Left lung (tissue), 14 donors: ENCODE measurements around the gene OR1N1. TPM values are rescaled to one million over a fixed set of nuclear protein-coding genes. Genes with fewer than 3 reads are reported as not detected.

Experiments used
- ATAC-seq: fragments of 200-7000 bp; cut with Tn5 transposase; one replicate; pipeline ENCODE4 v1.9.1; 2020; ENCODE audit warnings: moderate library complexity
- DNase-seq, 4 donors: peaks; one replicate each; pipeline ENCODE4 v3.0.0-alpha.2; 2013 to 2020
- H3K27ac ChIP-seq, 2 donors: fragments of 200-600 bp; sonication (generic) in 1 of 2; one replicate each; pipeline versions ENCODE4 v1.5.0 to v1.8.0; 2020 to 2021
- H3K27me3 ChIP-seq, 2 donors: fragments of 200-600 bp; sonication (generic) in 1 of 2; one replicate each; pipeline versions ENCODE4 v1.5.0 to v1.8.0; 2020 to 2021
- H3K36me3 ChIP-seq, 2 donors: fragments of 200-600 bp; sonication (generic) in 1 of 2; one replicate each; pipeline versions ENCODE4 v1.5.0 to v1.8.0; 2020 to 2021
- H3K4me1 ChIP-seq, 2 donors: fragments of 200-600 bp; one replicate each; pipeline ENCODE4 v1.8.0; 2021
- H3K4me3 ChIP-seq, 2 donors: fragments of 200-600 bp; sonication (generic) in 1 of 2; one replicate each; pipeline versions ENCODE4 v1.5.0 to v1.8.0; 2020 to 2021; ENCODE audit warnings: mild to moderate bottlenecking in 1 of 2
- H3K9me3 ChIP-seq, 2 donors: fragments of 200-600 bp; sonication (generic) in 1 of 2; one replicate each; pipeline versions ENCODE4 v1.5.0 to v1.8.0; 2020 to 2021
- CTCF ChIP-seq, 2 donors: fragments of 200-600 bp; sonication (generic) in 1 of 2; IDR thresholded peaks; one replicate each; pipeline versions ENCODE4 v1.5.0 to v1.8.0; 2021; ENCODE audit warnings: antibody characterized with exemption in 2 of 2
- intact Hi-C, 2 donors: fragments of 100-400 bp; cut with DNase I; formaldehyde crosslinking; loops; one replicate each; pipeline versions ENCODE4 v1.11.2 to v1.14.2; 2022
- long read RNA-seq, 12 donors: library from polyadenylated mRNA in 2 of 12; unstranded in 2 of 12; transcript quantifications; one replicate each; pipeline ENCODE4 v2.0.0 and lab custom pipeline, GENCODE V29; 2019 to 2026
- polyA plus RNA-seq, 6 donors: library from polyadenylated mRNA; unstranded; fragments of 120-200 nt; gene quantifications; one replicate each; pipeline ENCODE4 v1.2.1, GENCODE V29; 2013; ENCODE audit not compliant: insufficient read length in 6 of 6
- total RNA-seq, 2 donors: library from RNA; stranded (reverse); fragmentation: NEBNext Ultra II Directional; extraction: Animal tissue kit (Norgen Biotek cat#: 25700); gene quantifications; one replicate each; pipeline ENCODE4 v1.2.1, GENCODE V29; 2021
- donor health status: DM: no; HTN: yes; CAD: no.
- donor health status: DM: no; HTN: no; CAD: no.

The OR1N1 gene
- total RNA-seq (not detected), polyA plus RNA-seq (not detected)
- long read RNA-seq, donor 1: 0 reads
- long read RNA-seq, donor 2: 0 reads
- long read RNA-seq, donor 3: 0 reads
- long read RNA-seq, donor 4: 0 reads
- long read RNA-seq, donor 5: 0 reads
- long read RNA-seq, donor 6: 0 reads
- long read RNA-seq, donor 7: 0 reads
- long read RNA-seq, donor 8: 0 reads
- long read RNA-seq, donor 9: 0 reads
- long read RNA-seq, donor 10: 0 reads
- long read RNA-seq, donor 11: 0 reads
- long read RNA-seq, donor 12: 0 reads

DNA sequence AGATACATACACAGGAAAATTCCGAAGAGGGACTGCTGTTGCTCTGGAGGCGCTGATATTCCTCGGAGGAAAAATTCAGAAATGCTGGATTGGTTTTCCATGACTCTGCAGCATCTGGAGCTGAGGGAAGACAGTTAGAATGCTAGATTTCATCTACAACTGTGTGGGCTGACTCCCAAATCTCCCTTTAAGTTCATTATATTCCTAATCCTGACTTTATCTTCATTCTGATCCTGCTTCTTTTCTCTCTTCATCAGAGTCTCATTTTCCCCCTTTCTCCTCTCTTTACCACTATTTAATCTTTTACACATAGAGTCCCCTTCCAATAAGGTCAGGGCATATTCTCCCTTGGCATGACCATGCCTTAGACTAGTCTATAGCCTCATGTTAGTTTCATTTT, at the start of gene OR1N1:
Gene OR1N1, minus strand, starts transcription at position 101 of the 400 bp plus-strand sequence. Its CDS starts 0 bp downstream, at position 101.
- no peak for DNase-seq
- H3K27me3 ChIP-seq: peaks cover 0 to 12% of the 10 kb centered on the region in 2 donors
- TF ChIP-seq CTCF (IDR thresholded peaks at IDR 0.05): no peak
- H3K4me3 ChIP-seq: no peak within 1 kb of the TSS
- no peak for ATAC-seq
- H3K27ac ChIP-seq: no peak within 1 kb of the TSS
- H3K9me3 ChIP-seq: no peaks in the 10 kb centered on the region
- intact Hi-C loops: loop anchor here in 1 of 2 donors (10.0 kb wide), 1 partner anchor 58 kb away; the partner anchor contains the start of gene OR1L8
- no peaks in the 10 kb centered on the region for H3K4me1 ChIP-seq
- H3K36me3 ChIP-seq: no peaks in the 10 kb centered on the region

DNA sequence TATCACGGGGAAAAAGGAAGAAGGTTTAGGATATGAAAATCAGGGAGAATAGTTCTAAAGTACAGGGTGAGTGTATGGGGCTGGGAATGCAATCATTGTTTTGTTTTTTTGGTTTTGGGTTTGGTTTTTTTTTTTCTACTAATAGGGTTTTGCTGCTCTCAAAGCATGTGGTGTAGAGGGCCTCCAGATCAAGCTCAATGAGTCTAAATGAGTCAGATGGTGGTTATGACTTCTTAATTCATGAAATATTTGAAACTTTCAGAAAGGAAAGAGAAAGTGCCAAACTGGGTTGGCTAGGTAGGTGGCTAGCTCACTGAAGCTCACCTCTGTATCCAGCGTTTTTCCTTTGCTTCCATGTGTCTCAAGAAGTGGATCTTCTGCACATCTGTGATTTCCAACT, 45.4 kb upstream of the OR1N1 start:
- no peak overlapping the region for H3K4me3 ChIP-seq
- H3K36me3 ChIP-seq: no peaks in the 10 kb centered on the region
- no peak for TF ChIP-seq CTCF (IDR thresholded peaks at IDR 0.05)
- no peak overlapping the region for H3K27ac ChIP-seq
- no peaks in the 10 kb centered on the region for H3K4me1 ChIP-seq
- peaks cover 0 to 5% of the 10 kb centered on the region in 2 donors for H3K9me3 ChIP-seq
- H3K27me3 ChIP-seq: no peaks in the 10 kb centered on the region
- ATAC-seq (no peak), DNase-seq (no peak)
- intact Hi-C loops: no loop called here

DNA sequence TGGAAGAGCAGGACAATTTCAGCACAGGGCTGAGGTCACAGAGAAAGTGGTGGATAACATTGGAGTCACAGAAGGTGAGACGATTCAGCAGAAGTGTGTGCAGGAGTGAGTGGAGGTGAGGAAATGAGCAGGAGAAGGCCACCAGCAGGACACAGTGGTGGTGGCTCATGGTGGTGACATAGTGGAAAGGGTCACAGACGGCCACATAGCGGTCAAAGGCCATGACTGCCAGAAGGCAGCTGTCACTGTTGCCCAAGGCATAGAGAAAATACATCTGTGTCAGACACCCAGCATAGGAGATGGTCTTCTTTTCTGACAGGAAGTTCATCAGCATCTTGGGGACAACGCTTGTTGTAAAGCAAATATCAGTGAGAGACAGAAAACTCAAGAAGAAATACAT, 40.8 kb upstream of the OR1N1 start:
- H3K27me3 ChIP-seq: no peaks in the 10 kb centered on the region
- H3K4me3 ChIP-seq: no peak overlapping the region
- no peaks in the 10 kb centered on the region for H3K36me3 ChIP-seq
- intact Hi-C loops: no loop called here
- peaks cover 0 to 4% of the 10 kb centered on the region in 2 donors for H3K9me3 ChIP-seq
- no peak for TF ChIP-seq CTCF (IDR thresholded peaks at IDR 0.05)
- no peak overlapping the region for H3K27ac ChIP-seq
- H3K4me1 ChIP-seq: no peaks in the 10 kb centered on the region
- ATAC-seq (no peak), DNase-seq (no peak)

GRCh38 chr9:122562134-122562760, 35.2 kb upstream of the OR1N1 start:
- H3K36me3 ChIP-seq: no peaks in the 10 kb centered on the region
- H3K4me3 ChIP-seq: no peak overlapping the region
- intact Hi-C loops: no loop called here
- H3K4me1 ChIP-seq: no peaks in the 10 kb centered on the region
- H3K27ac ChIP-seq: no peak overlapping the region
- no peak for DNase-seq
- no peaks in the 10 kb centered on the region for H3K27me3 ChIP-seq
- peaks cover 0 to 4% of the 10 kb centered on the region in 2 donors for H3K9me3 ChIP-seq
- ATAC-seq: no peak
- TF ChIP-seq CTCF (IDR thresholded peaks at IDR 0.05): no peak

DNA sequence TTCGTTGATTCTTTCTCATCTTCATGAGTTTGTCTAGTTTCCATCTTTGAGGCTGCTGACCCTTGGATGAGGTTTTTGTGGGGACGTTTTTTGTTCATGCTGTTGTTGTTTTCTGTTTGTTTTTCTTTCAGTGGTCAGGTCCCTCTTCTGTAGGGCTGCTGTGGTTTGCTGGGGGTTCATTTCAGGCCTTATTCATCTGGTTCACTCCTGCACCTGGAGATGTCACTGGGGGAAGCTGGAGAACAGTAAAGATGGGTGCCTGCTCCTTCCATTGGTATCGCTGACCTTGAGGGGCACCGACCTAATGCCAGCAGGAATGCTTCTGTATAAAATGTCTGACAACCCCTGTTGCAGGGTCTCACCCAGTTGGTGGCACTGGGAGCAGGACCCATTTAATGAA, 34.4 kb upstream of the OR1N1 start:
- Histone ChIP-seq H3K27ac (no peak overlapping the region), H3K9me3 (peaks cover 0 to 4% of the 10 kb centered on the region in 2 donors), H3K4me1 (no peaks in the 10 kb centered on the region), H3K27me3 (no peaks in the 10 kb centered on the region), H3K36me3 (no peaks in the 10 kb centered on the region), H3K4me3 (no peak overlapping the region)
- intact Hi-C loops: no loop called here
- no peak for DNase-seq
- ATAC-seq: no peak
- no peak for TF ChIP-seq CTCF (IDR thresholded peaks at IDR 0.05)
